Measurements from ENCODE around the gene CT45A3.
"Not testable (repeated sequence)": the region's sequence is repeated elsewhere in the genome, so short reads cannot be mapped to it uniquely, and the experiment has no call there.

DNA sequence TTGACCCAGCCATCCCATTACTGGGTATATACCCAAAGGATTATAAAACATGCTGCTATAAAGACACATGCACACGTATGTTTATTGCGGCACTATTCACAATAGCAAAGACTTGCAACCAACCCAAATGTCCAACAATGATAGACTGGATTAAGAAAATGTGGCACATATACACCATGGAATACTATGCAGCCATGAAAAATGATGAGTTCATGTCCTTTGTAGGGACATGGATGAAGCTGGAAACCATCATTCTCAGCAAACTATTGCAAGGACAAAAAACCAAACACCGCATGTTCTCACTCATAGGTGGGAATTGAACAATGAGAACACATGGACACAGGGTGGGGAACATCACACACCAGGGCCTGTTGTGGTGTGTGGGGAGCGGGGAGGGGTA is 23.3 kb downstream of the CT45A3 start:
- TF ChIP-seq, protein P1, sequence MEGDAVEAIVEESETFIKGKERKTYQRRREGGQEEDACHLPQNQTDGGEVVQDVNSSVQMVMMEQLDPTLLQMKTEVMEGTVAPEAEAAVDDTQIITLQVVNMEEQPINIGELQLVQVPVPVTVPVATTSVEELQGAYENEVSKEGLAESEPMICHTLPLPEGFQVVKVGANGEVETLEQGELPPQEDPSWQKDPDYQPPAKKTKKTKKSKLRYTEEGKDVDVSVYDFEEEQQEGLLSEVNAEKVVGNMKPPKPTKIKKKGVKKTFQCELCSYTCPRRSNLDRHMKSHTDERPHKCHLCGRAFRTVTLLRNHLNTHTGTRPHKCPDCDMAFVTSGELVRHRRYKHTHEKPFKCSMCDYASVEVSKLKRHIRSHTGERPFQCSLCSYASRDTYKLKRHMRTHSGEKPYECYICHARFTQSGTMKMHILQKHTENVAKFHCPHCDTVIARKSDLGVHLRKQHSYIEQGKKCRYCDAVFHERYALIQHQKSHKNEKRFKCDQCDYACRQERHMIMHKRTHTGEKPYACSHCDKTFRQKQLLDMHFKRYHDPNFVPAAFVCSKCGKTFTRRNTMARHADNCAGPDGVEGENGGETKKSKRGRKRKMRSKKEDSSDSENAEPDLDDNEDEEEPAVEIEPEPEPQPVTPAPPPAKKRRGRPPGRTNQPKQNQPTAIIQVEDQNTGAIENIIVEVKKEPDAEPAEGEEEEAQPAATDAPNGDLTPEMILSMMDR (IDR thresholded peaks at IDR 0.05) = not testable (repeated sequence)
- TF ChIP-seq POLR2A (IDR thresholded peaks at IDR 0.05) = not testable (repeated sequence)

Measured in body of pancreas (tissue), 4 donors.